ENCODE measurements around the gene TTLL6.
A peak's percentile ranks its signal among the peaks of the same experiment; 100 is the strongest.

The TTLL6 gene

DNA sequence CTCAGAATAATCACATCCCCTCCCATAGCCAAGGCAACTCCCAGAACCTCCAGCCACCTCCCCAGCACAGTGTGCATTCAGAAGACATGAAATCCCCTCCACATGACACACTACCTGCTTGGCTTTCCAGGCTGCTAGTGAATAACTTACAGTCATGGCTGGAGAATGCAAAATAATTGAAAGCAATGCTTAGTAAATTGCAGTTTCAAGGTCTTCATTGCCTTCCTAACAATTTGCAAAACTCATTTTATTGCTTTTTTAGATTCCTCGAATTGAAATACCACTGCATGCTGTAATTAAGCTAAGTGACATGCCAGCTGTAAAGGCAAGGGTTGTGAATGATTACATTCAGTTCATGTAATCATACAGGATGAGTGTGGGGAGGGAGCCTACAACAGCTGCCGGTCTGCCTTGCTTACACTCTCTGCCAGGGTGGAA is 59.5 kb downstream of the TTLL6 start:
- no peak for DNase-seq

- DNase-seq: no peak
Measured at GRCh38 chr17:48756830-48757251, 60.2 kb downstream of the TTLL6 start.

DNA sequence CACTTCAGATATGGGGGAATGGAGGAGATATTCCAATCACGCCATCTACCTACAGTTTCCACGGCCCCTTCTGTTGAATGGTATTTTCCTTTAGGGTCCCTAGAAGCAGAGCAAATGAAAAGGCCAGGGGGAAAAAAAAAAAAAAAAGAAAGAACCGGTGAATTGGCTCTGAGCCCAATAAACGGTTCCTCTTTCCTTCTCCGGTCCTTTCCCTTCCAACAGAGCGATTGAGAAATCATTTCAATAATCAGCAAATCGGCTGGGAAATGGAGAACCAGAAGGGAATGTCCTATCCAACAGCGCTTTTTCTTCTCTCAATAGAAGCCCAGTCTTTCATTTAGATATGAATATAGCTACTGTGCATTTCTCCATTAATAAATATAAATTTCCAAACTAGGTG is 61.7 kb downstream of the TTLL6 start:
- no peak for DNase-seq

- no peak for DNase-seq
Measured at GRCh38 chr17:48754500-48755261, 62.3 kb downstream of the TTLL6 start.

- DNase-seq: peak; percentile 59
Measured at GRCh38 chr17:48753794-48754499, 63.1 kb downstream of the TTLL6 start.

DNA sequence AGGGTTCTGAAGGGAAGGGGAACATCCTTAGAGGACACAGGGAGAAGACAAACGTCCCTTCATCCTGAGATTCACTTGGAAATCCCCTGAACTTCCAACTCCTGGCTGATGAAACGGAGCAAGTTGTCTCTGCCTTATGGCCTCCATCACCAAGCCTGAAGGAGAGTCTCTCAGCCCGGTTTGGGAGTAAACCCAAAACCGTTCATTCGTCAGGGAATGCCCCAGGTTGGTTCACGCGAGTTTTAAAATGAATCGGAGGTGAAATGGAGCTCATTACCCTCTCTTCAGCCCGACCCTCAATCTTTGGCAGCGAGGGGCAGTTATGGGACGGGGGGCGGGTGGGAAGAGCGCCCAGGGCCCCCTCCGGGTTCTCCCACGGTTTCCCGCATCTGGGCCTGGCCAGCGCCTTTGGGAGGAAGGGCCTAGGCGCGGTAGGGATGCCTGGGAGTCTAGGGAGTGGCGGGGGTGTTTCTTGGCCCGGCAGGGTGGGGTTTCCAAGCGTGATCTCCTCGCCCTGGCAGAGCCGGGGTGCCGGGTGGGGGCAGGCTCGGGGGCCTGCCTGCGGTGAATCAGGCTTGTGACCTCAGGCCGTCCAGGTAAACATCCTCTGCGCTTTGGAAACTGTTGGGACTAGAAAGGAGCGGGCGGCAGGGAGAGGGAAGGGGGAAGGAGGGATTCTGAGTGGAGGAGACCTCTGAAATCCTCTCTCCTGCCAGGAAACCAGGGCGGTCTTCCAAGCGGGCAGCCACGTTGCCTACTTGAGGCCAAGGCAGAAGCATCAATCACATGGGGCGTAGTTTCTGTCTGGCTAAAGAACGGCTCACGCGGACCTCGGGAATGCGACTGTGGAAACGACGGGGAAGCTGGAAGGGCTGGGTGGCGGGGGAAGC is 64.4 kb downstream of the TTLL6 start:
- DNase-seq: no peak

- no peak for DNase-seq
Measured at GRCh38 chr17:48751733-48752398, 65.2 kb downstream of the TTLL6 start.

DNA sequence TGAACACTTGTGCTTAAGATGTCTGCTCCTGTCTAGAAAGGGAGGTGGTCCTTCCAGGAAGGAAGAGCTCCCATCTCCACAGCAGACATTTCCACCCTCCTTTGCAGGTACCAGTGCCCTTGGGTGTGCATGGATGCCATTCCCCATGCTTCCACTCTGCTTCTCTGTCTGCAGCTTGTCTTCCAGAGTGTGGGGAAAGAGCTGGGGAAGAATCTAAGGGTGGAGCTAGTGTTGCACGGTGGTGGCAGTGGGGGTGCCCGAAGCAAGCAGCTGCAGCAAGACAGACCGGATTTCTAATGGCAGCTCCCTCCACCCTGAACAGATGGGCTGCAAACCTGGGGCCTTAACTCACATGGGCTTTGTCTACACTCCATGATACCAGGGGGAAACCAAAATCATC is 65.9 kb downstream of the TTLL6 start:
- no peak for DNase-seq

GRCh38 chr17:48749621-48750553 is 67.1 kb downstream of the TTLL6 start:
- no peak for DNase-seq

DNA sequence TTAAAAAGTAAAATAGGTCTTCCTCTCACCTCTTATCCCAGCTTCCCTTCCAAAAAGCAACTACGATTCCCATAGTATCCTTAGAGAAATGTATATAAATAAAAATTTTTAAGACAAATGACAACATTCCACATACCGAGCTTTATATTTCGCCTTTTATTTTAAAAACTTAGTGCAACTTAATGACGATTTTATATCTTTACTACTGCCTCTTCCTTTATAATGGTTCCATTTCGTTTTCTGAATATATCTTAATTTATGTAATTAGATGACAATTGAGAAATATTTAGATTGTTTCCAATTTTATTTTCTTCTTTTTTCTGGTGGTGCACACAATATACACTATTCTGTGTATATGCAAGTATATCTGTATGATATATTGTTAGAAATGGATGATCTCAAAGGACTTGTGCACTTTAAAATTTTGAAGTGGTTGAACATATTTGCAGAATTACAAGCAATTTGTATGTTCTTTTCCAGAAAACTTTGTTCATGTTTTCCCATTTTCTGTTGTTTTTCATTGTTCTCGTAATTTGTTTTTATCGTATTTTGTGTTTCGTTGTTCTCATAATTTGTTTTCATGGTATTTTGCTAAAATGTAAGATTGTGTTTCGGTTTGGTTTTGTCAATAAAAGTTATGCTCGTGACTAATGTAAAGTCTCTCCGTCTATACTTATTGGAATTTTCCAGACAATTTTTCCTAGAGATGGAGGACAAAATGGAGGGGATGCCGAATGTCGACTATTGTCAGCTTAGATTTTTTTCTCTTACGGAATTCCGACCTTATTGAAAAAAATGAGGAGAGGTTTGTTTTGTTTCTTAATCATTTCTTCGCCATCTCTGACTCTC is 68.1 kb downstream of the TTLL6 start:
- DNase-seq: no peak

GRCh38 chr17:48747445-48748363 is 69.3 kb downstream of the TTLL6 start:
- no peak for DNase-seq

GRCh38 chr17:48746916-48747444 is 70.0 kb downstream of the TTLL6 start:
- DNase-seq: no peak

DNA sequence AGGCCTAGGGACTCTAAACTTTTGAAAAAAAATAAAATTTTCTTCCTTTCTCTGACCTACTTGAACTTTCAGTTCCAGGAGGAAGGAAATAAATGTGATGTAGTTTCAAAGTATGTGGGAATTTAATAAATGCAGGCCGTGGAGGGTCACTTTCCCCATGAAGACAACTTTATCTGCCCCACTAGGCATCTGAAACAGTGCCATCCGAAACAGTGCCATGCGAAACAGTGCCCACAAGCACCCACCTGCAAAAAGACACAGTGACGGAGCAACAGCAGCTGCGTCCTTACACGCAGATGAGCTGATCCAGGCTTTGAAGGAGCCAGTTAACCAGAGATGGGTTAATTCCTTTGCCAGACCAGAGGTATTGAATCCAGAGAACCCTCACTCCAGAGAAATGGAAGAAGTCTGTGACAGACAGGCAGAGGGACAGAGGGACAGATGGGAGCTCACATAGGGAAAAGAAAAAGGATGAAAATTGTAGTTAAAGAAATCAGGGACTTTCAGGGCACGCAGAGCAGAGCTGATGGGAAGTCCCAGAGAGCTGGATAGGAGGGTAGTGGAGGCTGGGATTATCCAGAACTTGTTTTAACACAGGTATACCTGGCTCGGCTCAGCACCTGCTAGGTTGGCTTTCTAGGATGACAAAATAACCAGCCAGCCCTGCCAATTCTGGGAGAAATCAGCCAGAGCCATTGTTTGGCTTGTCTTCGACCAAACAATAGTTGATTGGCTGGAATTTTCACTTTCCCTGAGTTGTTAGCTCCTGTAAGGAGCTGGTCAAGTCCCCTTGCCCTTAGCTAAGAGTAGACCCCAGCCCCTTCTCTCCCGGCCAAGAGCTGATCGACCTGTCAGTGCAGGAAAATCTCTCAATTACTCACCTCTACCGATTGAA is 71.4 kb downstream of the TTLL6 start:
- DNase-seq: no peak

GRCh38 chr17:48740537-48740936 is 76.5 kb downstream of the TTLL6 start:
- no peak for DNase-seq

- no peak for DNase-seq
Measured at GRCh38 chr17:48738803-48739526, 78.1 kb downstream of the TTLL6 start.

DNA sequence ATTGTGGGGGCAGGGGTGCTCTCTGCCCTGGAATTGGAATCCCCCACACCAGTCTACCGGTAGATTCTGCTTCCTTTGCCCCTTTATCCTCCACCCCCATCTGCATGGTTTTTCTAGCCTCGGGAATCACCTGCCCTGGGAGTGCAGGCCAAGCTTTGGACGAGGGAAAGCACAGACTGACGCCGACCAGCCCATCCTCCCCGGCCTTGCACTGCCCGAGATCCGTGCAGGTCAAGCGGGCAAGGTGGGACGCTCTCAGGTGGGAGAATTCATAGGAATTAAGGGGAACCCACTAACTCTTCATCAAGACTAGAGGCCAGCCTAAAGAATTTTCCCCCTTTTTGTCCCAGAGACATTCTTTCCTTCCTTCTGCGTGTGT is 78.6 kb downstream of the TTLL6 start:
- no peak for DNase-seq

DNA sequence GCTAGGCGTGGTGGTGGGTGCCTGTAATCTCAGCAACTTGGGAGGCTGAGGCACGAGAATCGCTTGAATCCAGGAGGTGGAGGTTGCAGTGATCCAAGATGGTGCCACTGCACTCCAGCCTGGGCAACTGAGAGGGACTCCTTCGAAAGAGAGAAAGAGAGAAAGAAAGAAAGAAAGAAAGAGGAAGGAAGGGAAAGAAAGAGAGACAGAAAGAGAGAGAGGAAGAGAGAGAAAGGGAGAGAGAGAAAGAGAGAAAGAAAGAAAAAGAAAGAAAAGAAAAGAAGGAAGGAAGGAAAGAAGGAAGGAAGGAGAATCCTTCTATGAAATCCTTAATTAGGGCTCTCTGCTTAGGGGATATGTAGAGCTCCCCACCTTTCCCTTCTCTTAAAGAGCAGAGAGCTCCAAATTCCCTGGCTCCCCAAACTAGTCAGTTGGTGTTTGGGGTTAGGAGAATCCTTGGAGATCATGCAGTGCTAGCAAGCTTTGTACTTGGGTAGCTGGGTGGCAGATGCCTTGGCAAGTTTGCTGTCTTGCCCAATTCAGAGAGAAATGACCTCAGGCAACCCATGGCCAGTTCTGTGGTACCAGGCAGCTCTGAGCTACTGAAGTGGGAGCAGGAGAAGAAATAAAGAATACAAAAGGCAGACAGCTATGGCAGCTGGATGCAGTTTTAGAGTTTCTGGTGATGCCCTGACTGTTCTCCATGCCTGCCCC is 79.5 kb downstream of the TTLL6 start:
- no peak for DNase-seq
